Neural progenitor cell (in vitro differentiated cells): ENCODE data around the gene DOCK4.

Experiments
- EZH2 ChIP-seq: fragments of 200-600 bp; sonication (generic); IDR thresholded peaks from 2 replicates; pipeline ENCODE4 v1.6.1; 2017; ENCODE audit warnings: antibody characterized with exemption, mild to moderate bottlenecking, moderate library complexity
- TF ChIP-seq, protein P1 (sequence below): fragments of 200-600 bp; sonication (generic); IDR thresholded peaks from 2 replicates; pipeline ENCODE4 v1.5.1; 2017; ENCODE audit warnings: antibody characterized with exemption, mild to moderate bottlenecking

DNA sequence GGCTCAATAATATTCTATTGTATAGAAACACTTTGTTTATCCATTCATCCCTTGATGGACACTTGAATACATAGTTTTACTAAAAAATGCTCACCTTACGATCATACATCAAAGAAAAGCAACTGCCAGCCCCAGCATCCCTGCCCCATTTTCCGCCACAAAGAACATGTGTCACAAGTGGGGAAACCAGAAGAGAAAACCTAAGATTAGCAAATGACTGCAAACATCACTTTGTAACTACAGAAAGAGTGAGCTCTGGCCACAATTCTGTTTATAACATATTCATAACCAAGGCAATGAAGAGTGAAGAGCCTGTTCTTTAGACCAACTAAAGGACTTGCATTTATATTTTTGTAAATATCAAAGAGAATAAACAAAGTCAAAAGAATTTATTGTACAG is 89.8 kb downstream of the DOCK4 start:
- TF ChIP-seq EZH2: no peak
- TF ChIP-seq, protein P1, sequence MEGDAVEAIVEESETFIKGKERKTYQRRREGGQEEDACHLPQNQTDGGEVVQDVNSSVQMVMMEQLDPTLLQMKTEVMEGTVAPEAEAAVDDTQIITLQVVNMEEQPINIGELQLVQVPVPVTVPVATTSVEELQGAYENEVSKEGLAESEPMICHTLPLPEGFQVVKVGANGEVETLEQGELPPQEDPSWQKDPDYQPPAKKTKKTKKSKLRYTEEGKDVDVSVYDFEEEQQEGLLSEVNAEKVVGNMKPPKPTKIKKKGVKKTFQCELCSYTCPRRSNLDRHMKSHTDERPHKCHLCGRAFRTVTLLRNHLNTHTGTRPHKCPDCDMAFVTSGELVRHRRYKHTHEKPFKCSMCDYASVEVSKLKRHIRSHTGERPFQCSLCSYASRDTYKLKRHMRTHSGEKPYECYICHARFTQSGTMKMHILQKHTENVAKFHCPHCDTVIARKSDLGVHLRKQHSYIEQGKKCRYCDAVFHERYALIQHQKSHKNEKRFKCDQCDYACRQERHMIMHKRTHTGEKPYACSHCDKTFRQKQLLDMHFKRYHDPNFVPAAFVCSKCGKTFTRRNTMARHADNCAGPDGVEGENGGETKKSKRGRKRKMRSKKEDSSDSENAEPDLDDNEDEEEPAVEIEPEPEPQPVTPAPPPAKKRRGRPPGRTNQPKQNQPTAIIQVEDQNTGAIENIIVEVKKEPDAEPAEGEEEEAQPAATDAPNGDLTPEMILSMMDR: no peak
